ENCODE results near the gene FZR1.

The FZR1 gene

DNA sequence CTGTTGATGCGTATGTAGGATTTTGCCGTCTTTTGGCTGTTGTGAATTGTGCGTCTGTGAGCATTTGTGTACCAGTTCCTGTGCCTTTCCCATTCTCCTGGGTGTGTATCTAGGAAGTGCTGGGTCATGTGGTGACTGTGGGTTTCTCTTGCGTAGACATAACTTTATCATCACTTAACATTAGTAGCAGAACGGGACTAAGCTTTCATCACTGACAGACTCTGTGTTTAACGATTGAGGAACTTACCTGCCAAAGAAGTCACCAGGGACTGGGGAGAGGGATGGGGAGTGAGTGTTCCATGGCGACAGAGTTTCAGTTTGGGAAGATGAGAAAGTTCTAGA, 15.0 kb downstream of the FZR1 start:
- Histone ChIP-seq H3K23ac (ENCODE audit: low read length in 2 of 2) (no peak overlapping the region), H4K91ac (ENCODE audit: low read length) (no peak overlapping the region), H2BK15ac (ENCODE audit: low read depth, poor library complexity, severe bottlenecking) (no peak overlapping the region), H3K9ac (ENCODE audit: low read length) (no peak overlapping the region), H3K79me1 (replicated peaks; ENCODE audit: low read length, poor library complexity, severe bottlenecking) (peaks cover 35% of the 10 kb centered on the region), H3K4me3 (ENCODE audit: insufficient read depth in 1 of 2, low read depth in 1 of 2, low read length in 2 of 2) (no peak overlapping the region), H3K36me3 (ENCODE audit: control insufficient read depth in 1 of 2, insufficient read depth in 2 of 2, low read depth in 1 of 2, low read length in 2 of 2) (peaks cover 24 to 74% of the 10 kb centered on the region in 2 experiments), H3K9me3 (ENCODE audit: control insufficient read depth, low read length) (no peaks in the 10 kb centered on the region), H3K27ac (ENCODE audit: low read length, poor library complexity, severe bottlenecking) (no peak overlapping the region), H3K18ac (ENCODE audit: low read depth in 1 of 2, low read length in 2 of 2) (no peak overlapping the region), H2BK120ac (ENCODE audit: low read depth, low read length) (no peak overlapping the region), H2BK12ac (ENCODE audit: low read length in 2 of 2) (no peak overlapping the region), H3K27me3 (ENCODE audit: control insufficient read depth in 1 of 2, insufficient read depth in 1 of 2, low read length in 2 of 2) (no peaks in the 10 kb centered on the region), H3K4ac (ENCODE audit: low read depth in 1 of 2, low read length in 2 of 2) (no peak overlapping the region), H4K8ac (ENCODE audit: low read length) (no peak overlapping the region), H3K4me2 (ENCODE audit: low read length, poor library complexity, severe bottlenecking) (no peak overlapping the region), H3K14ac (ENCODE audit: low read length in 2 of 2) (no peak overlapping the region), H3K4me1 (ENCODE audit: control insufficient read depth, insufficient read depth, low read depth, low read length) (peaks cover 37% of the 10 kb centered on the region), H2AFZ (ENCODE audit: low read depth, low read length) (no peak overlapping the region), H2AK5ac (ENCODE audit: low read length, severe bottlenecking) (no peak overlapping the region), H2BK5ac (ENCODE audit: low read depth, low read length, poor library complexity, severe bottlenecking) (no peak overlapping the region)
- WGBS: over 99% methylated on average over 6 of the region's 7 CpGs
- no peak for DNase-seq

DNA sequence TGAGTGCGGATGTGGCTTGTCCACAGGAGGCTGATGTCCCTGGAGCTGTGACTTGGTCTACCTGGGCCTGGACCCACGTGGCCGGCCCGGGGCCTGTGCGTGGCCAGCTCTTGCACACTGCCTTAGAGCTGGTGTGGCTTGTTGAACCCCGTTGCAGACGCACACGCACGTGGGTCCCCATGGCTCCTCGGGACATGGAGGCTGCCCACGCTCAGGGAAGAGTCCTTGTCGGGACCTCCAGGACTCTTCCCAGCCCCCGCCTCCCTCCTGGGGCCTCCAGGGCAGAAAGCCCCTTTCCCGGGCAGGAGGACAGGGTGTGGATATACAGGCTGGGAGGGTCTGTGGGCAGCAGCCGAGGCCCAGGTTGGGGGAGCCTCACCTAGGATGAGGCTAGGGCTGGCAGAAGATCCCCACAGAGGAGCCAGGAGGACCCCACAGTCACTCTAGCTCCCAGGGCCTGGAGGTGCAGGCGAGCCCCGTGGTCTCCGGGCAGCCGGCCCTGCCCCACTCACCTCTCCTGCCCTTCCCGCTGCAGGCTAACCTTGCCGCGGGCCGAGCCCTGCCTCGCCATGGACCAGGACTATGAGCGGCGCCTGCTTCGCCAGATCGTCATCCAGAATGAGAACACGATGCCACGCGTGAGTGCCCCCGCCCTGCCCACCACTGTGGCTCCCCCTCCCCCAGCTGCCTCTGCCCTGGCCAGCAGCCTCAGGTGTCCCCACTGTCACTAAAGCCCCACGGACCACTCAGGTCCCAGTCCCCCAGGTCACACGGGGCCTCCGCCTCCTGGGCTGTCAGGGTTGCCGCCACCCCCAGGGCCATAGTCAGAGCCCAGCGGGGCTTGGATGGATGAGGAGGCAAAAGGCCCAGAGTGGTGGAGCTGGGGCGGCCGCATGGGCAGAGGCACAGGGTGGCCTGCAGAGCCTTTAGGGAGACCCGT, 16.6 kb downstream of the FZR1 start:
- no peak overlapping the region for H3K4ac ChIP-seq (ENCODE audit: low read depth in 1 of 2, low read length in 2 of 2)
- no peak overlapping the region for H2BK5ac ChIP-seq (ENCODE audit: low read depth, low read length, poor library complexity, severe bottlenecking)
- H2BK120ac ChIP-seq (ENCODE audit: low read depth, low read length): no peak overlapping the region
- no peak overlapping the region for H2BK12ac ChIP-seq (ENCODE audit: low read length in 2 of 2)
- H3K9me3 ChIP-seq (ENCODE audit: control insufficient read depth, low read length): no peaks in the 10 kb centered on the region
- no peak overlapping the region for H3K23ac ChIP-seq (ENCODE audit: low read length in 2 of 2)
- H3K4me2 ChIP-seq (ENCODE audit: low read length, poor library complexity, severe bottlenecking): no peak overlapping the region
- H2AFZ ChIP-seq (ENCODE audit: low read depth, low read length): no peak overlapping the region
- no peak overlapping the region for H3K9ac ChIP-seq (ENCODE audit: low read length)
- H3K36me3 ChIP-seq (ENCODE audit: control insufficient read depth in 1 of 2, insufficient read depth in 2 of 2, low read depth in 1 of 2, low read length in 2 of 2): peaks cover 38 to 81% of the 10 kb centered on the region in 2 experiments
- WGBS: 96% methylated on average over 40 of the region's 40 CpGs
- no peak overlapping the region for H3K14ac ChIP-seq (ENCODE audit: low read length in 2 of 2)
- H4K91ac ChIP-seq (ENCODE audit: low read length): no peak overlapping the region
- H2BK15ac ChIP-seq (ENCODE audit: low read depth, poor library complexity, severe bottlenecking): no peak overlapping the region
- H4K8ac ChIP-seq (ENCODE audit: low read length): no peak overlapping the region
- H3K18ac ChIP-seq (ENCODE audit: low read depth in 1 of 2, low read length in 2 of 2): no peak overlapping the region
- no peak overlapping the region for H2AK5ac ChIP-seq (ENCODE audit: low read length, severe bottlenecking)
- H3K4me1 ChIP-seq (ENCODE audit: control insufficient read depth, insufficient read depth, low read depth, low read length): peaks cover 29% of the 10 kb centered on the region
- no peak overlapping the region for H3K27ac ChIP-seq (ENCODE audit: low read length, poor library complexity, severe bottlenecking)
- peaks cover 50% of the 10 kb centered on the region for H3K79me1 ChIP-seq (replicated peaks; ENCODE audit: low read length, poor library complexity, severe bottlenecking)
- no peak overlapping the region for H3K4me3 ChIP-seq (ENCODE audit: insufficient read depth in 1 of 2, low read depth in 1 of 2, low read length in 2 of 2)
- H3K27me3 ChIP-seq (ENCODE audit: control insufficient read depth in 1 of 2, insufficient read depth in 1 of 2, low read length in 2 of 2): no peaks in the 10 kb centered on the region
- DNase-seq: no peak

DNA sequence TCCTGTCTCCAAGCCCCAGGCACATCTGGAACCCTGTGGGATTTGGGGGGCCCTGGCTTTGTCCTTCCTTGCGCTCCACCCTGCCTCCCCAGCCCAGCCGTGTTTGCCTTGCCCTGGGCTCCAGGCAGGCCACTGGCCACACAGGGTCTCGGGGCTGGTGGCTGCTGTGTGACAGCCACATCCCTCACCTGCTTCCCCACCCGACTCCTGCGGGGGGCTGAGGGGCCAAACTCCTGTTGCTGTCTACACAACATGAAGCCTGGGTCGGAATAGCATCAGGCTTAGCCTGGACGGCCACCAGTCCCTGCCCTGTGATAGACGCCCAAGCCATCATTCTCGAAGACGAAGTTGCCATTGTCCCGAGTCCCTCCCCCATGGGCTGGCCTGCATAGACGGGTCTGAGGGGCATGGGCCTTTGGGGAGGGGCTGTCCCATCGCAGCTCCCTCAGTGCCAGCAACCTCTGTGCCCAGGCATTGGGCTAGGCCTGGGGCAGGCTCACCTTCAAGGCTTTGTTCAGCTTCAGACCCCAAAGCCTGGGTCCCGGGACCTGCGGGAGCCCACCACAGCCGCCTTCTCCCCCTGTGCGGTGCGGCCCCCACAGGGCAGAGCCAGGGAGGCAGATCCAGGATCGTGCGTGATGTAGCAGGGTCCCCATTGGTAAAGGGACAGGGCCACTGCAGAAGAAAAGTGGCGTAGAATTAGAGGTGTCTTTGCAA, 17.4 kb downstream of the FZR1 start:
- H3K18ac ChIP-seq (ENCODE audit: low read depth in 1 of 2, low read length in 2 of 2): no peak overlapping the region
- H2BK12ac ChIP-seq (ENCODE audit: low read length in 2 of 2): no peak overlapping the region
- H3K14ac ChIP-seq (ENCODE audit: low read length in 2 of 2): no peak overlapping the region
- no peak for DNase-seq
- no peak overlapping the region for H2AFZ ChIP-seq (ENCODE audit: low read depth, low read length)
- H3K9me3 ChIP-seq (ENCODE audit: control insufficient read depth, low read length): no peaks in the 10 kb centered on the region
- WGBS: 96% methylated on average over 21 of the region's 21 CpGs
- H3K4ac ChIP-seq (ENCODE audit: low read depth in 1 of 2, low read length in 2 of 2): no peak overlapping the region
- H2BK5ac ChIP-seq (ENCODE audit: low read depth, low read length, poor library complexity, severe bottlenecking): no peak overlapping the region
- H3K9ac ChIP-seq (ENCODE audit: low read length): no peak overlapping the region
- H3K4me2 ChIP-seq (ENCODE audit: low read length, poor library complexity, severe bottlenecking): no peak overlapping the region
- H3K23ac ChIP-seq (ENCODE audit: low read length in 2 of 2): no peak overlapping the region
- no peak overlapping the region for H3K27ac ChIP-seq (ENCODE audit: low read length, poor library complexity, severe bottlenecking)
- H2BK120ac ChIP-seq (ENCODE audit: low read depth, low read length): no peak overlapping the region
- H4K8ac ChIP-seq (ENCODE audit: low read length): no peak overlapping the region
- peaks cover 53% of the 10 kb centered on the region for H3K79me1 ChIP-seq (replicated peaks; ENCODE audit: low read length, poor library complexity, severe bottlenecking)
- no peak overlapping the region for H3K4me3 ChIP-seq (ENCODE audit: insufficient read depth in 1 of 2, low read depth in 1 of 2, low read length in 2 of 2)
- H3K4me1 ChIP-seq (ENCODE audit: control insufficient read depth, insufficient read depth, low read depth, low read length): peaks cover 24% of the 10 kb centered on the region
- H2AK5ac ChIP-seq (ENCODE audit: low read length, severe bottlenecking): no peak overlapping the region
- no peak overlapping the region for H2BK15ac ChIP-seq (ENCODE audit: low read depth, poor library complexity, severe bottlenecking)
- no peak overlapping the region for H4K91ac ChIP-seq (ENCODE audit: low read length)
- peaks cover 45 to 89% of the 10 kb centered on the region in 2 experiments for H3K36me3 ChIP-seq (ENCODE audit: control insufficient read depth in 1 of 2, insufficient read depth in 2 of 2, low read depth in 1 of 2, low read length in 2 of 2)
- no peaks in the 10 kb centered on the region for H3K27me3 ChIP-seq (ENCODE audit: control insufficient read depth in 1 of 2, insufficient read depth in 1 of 2, low read length in 2 of 2)

DNA sequence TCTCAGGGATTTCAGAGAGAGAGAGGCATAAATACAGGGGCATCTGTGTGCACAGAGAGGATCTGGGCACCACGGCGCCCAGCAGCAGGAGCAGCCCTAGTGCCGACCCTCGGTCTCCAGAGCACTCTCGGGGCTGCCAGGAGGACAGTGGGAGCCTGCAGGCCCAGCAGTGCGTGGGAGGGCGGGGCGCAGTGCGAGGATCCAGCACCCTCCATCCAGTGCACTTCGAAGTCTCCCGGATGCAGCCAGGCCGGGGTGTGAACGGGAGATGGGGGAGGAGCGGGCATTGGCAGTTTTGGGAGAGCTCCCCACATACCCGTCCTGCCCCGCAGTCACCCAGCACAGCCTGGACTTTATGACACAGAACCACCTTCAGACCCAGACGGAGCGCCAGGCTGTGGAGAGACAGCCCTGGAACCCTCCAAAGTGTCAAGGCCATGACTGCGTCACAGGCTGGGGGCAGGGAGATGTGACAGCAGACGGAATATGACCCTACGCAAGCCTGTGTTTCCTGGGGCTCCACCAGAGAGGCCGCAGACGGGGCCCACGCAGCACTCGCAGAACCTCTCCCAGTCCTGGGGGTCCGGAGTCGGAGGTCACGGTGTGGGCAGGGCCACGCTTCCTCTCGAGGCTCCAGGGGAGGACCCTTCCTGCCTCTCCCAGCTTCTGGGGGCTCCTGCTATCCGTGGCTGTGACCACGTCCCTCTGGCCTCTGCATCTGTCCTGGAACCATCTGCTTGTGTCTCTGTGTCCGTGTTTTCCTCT, 18.1 kb downstream of the FZR1 start:
- no peak overlapping the region for H2AK5ac ChIP-seq (ENCODE audit: low read length, severe bottlenecking)
- H3K23ac ChIP-seq (ENCODE audit: low read length in 2 of 2): no peak overlapping the region
- 98% methylated on average over 33 of the region's 33 CpGs for WGBS
- H2BK5ac ChIP-seq (ENCODE audit: low read depth, low read length, poor library complexity, severe bottlenecking): no peak overlapping the region
- H3K9me3 ChIP-seq (ENCODE audit: control insufficient read depth, low read length): no peaks in the 10 kb centered on the region
- H2BK120ac ChIP-seq (ENCODE audit: low read depth, low read length): no peak overlapping the region
- H3K4me1 ChIP-seq (ENCODE audit: control insufficient read depth, insufficient read depth, low read depth, low read length): peaks cover 16% of the 10 kb centered on the region
- H3K14ac ChIP-seq (ENCODE audit: low read length in 2 of 2): no peak overlapping the region
- no peak overlapping the region for H3K9ac ChIP-seq (ENCODE audit: low read length)
- no peak overlapping the region for H3K4ac ChIP-seq (ENCODE audit: low read depth in 1 of 2, low read length in 2 of 2)
- H3K18ac ChIP-seq (ENCODE audit: low read depth in 1 of 2, low read length in 2 of 2): no peak overlapping the region
- no peak overlapping the region for H3K4me3 ChIP-seq (ENCODE audit: insufficient read depth in 1 of 2, low read depth in 1 of 2, low read length in 2 of 2)
- H2AFZ ChIP-seq (ENCODE audit: low read depth, low read length): no peak overlapping the region
- no peak overlapping the region for H4K91ac ChIP-seq (ENCODE audit: low read length)
- no peak overlapping the region for H3K4me2 ChIP-seq (ENCODE audit: low read length, poor library complexity, severe bottlenecking)
- no peak for DNase-seq
- no peak overlapping the region for H2BK15ac ChIP-seq (ENCODE audit: low read depth, poor library complexity, severe bottlenecking)
- no peak overlapping the region for H2BK12ac ChIP-seq (ENCODE audit: low read length in 2 of 2)
- no peak overlapping the region for H4K8ac ChIP-seq (ENCODE audit: low read length)
- peaks cover 46 to 88% of the 10 kb centered on the region in 2 experiments for H3K36me3 ChIP-seq (ENCODE audit: control insufficient read depth in 1 of 2, insufficient read depth in 2 of 2, low read depth in 1 of 2, low read length in 2 of 2)
- peaks cover 49% of the 10 kb centered on the region for H3K79me1 ChIP-seq (replicated peaks; ENCODE audit: low read length, poor library complexity, severe bottlenecking)
- no peak overlapping the region for H3K27ac ChIP-seq (ENCODE audit: low read length, poor library complexity, severe bottlenecking)
- no peaks in the 10 kb centered on the region for H3K27me3 ChIP-seq (ENCODE audit: control insufficient read depth in 1 of 2, insufficient read depth in 1 of 2, low read length in 2 of 2)
